Mesenteric fat pad (tissue), 1 donor: ENCODE measurements around the gene SREBF2. TPM values are rescaled to one million over a fixed set of nuclear protein-coding genes. Genes with fewer than 3 reads are reported as not detected.

Experiments used
- DNase-seq: peaks from one replicate; pipeline ENCODE4 v3.0.0-alpha.2; 2020; ENCODE audit warnings: low spot score
- total RNA-seq: library from RNA; stranded (reverse); fragmentation: NEBNext Ultra II Directional; extraction: Animal tissue kit (Norgen Biotek cat#: 25700); gene quantifications from one replicate; pipeline ENCODE4 v1.2.1, GENCODE V29; 2021
- donor health status: DM: yes; HTN: yes; CAD: no.

Gene SREBF2
- total RNA-seq, 1 donor from 2014 or later, result 35.9 TPM

DNA sequence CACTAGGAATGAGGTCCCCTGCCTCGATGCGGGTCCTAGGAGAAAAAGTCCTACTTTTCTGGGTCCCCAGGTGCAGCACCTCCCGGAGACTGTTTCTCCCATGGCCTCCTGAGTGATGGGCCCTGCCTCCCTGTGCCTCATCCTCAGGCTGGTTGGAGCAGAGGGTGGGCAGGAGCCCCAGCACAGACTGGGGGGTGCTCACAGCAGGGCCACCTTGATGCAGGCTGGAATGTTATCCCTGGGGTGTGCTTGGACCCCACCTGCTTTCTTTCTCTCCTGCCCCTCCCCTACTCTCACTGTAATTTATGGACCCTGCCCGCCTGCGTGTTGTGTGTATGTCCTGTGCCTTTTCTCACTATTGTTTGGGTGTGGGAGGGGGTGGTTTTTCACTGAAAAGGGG is 73.9 kb downstream of the SREBF2 start:
- DNase-seq, result no peak

DNA sequence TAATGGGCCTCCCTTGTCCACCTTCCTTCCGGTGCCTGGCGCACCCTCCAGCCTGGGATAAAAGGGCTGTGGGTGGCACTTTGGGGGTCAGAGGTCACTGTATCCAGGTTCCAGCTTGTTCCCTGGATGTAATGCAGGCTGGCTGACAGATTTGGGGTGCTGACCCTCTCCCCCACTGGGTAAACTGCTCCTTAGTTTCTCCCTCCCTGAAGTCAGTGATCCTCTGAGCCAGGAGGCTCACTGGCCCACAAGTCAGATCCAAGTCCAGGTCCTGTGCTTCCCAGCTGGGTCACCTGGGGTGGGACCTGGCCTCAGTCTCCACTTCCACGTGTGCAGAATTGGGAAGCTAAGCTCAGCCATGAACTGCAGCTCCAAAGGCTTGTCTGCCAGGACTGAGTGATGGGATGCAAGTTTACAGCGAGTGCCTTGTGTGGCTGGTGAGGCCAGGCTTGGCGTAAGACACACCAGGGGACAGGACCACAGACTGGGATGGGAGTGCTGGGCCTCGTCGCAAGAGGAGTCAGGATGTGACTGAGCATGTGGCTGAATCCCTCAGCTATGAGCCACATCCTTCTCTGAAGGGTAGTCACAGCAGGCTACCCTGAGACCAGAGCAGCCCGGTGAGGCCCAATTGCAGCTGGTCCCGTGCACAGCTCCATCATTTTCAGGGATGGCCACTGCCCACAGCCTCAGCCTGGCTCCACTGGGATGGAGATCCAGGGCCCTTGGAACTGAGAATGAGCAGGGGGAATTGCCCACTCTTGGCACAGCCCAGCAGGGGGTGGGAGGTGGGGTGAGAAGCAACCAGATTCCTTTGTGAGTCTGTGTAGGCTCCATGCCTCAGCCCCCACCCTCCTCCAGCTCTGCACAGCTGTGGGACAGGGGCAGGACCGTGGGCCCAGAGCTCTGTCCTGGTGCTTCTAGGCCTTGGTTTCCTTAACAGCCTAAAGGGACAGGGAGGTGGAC is 74.8 kb downstream of the SREBF2 start:
- DNase-seq, result no peak

DNA sequence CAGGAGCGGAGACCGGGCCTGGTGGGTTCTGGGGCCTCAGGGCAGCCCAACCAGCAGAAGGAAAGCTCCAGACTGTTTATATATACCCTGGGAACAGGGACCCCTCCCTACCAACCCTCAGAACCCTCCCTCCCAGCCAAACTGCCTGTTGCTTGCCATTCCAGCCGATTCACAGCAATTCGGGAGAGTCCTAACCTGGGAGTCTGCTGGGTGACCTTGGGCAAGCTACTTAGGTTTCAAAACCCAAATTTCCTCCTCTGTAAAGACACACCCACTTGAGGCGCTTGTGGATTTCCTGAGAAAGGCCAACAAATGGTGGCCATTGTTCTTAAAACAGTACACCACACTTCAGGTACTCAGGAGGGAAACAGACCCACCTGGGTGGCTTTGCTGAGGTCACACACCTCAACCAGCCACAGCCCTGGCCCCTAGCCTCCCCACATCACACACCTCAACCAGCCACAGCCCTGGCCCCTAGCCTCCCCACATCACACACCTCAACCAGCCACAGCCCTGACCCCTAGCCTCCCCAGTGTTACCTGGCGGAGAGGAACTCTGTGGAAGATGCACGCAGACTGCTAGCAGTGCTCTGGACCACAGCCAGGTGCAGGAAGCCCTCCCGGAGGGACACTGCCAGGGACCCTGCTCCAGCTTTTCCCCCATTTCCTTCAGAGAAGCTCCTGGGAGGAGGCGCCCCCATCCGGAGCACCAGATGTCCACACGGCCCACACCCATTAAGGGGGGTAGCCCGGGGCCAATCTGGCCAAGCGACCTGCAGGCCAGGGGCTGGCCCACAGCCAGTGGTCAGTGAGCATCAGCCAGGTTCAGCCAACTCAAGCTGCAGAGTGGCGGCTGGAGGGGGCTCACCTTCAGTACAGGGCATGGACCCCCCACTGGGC is 75.8 kb downstream of the SREBF2 start:
- DNase-seq, result no peak

DNA sequence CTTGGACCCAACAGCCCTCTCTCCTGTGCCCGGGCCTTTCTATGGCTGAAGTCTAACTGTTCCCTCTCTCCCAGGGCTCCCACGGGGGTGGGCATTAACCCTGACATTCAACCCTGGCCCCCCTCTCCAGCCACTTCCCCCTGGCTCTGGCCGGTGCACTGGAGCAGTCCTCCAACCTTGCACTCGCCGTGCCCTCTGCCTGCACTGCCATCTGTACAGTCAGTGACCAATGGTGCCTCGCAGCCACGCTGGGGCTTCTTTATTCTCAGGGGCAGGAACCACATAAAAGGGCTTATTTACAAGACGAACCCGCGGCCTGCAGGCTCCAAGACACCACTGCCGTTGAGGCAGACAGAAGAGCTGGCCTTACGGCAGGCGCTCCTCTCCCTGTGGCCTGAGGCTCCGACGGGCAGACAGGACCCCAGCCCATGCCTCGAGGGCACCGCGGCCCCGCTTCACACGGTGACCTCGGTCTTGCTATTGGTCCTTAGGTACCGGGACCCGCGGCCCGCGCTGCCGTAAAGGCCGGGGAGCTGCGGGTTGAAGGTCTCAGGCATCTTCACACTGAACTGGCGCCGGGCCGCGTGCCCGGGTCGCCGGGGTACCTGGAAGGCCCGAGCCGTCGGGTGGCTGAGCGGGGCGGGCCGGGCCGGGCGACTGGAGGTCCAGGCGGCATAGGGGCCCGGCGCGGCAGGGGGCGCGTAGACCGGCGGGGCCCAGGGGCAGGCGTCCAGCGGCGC is 76.6 kb downstream of the SREBF2 start:
- no peak for DNase-seq

DNA sequence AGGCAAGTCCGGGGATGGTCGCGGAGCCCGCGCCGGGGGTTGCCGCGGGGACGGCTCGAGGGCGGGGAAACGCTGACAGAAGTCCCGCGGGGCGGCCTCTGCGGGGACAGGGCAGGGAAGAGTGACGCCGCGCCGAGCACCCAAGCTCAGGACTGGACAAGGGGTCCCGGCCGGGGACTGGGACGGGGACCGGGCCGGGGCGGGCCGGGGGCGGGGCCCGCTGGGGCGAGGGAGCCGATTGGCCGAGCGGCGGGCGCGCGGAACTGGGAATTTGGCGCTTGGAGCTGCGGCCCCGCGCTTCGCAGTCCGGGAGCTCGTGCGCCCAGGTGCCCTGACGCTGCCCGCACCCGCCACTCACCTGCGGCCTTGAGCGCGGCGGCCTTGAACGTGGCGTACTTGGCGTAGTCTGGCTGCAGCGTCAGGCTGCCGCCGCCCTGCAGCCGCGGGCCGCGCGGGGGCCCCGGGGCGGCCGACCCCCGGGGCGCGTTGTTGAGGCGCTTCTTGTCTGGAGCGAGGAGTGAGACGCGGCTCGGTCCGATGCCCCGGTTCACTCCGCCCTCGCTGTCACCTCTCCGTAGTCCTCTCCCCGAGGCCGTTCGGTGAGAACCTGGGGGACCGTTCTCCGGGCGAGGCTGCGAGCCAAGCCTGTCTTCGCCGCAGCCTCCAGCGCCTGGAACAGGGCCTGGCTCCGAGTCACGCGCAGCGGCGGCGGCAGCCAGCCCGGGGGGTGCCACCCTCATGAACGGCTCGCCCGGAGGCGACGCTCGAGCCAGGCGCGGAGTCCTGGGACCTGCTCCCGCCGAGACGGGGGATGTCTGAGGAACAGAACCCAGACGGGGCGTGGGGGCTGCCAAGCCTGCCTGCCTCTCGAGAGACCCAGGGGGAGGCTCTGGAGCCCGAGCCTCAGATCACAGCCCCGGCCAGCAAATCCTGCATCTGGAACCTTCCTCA is 77.4 kb downstream of the SREBF2 start:
- DNase-seq, result no peak

DNA sequence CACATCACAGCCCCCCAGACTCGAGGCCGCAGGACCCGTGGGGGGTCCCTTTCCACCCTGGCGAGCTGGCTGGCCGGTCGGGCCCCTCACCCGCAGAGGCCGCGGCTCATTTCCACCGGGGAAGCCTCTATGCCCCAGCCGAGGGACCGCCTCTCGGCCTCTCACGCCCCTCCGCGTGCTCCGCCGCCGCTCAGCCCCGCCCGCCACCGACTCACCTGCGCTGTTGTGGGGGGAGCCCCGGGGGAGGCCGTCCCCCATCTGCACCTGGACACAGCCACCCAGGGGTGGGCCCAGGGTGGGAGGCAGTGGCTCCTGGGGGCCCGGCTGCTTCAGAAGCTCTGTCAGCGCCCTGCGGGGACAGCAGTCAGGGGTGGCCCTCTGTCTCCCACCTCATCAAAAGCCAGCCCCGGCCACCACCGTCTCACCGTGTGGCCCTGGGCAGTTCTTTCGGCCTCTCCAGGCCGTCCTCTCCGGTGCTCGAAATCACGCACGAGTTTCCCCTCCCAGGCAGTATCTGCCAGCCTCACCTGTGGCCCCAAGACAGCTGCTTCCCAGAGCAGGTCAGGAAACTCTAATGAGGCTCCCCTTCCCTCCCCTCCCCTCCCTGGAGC is 78.2 kb downstream of the SREBF2 start:
- DNase-seq, result no peak

DNA sequence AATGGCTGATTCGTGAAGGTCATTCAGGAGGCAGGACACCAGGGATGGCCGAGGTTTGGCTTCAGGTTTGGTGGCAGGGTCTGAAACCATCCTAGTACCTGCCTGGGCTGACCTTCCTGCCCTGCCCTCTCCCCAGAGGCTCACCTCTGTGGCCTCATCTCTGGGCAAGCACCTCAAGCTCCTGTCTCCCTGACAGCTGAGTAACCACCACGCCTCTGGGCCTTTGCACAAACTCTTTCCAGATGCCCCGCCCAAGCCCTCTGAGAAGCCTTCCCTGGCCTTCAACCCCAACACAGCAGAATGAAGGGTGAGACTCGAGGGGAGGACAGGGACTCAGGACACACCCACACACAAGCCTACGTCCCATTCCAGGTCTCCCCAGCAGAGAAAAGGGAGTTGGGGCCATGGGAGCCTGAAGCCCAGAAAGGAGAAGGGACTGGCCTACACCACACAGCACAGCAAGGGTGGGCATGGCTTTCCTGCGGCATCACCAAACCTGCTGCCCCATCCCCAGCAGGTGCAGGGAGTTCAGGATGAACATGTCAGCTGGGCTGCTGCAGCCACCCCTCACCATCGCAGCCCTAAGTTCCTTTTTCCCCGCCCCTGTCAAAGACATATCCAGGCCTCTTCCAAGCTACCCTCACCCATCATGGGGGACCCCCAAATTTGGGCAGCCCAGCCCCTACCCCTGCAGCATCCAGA is 79.6 kb downstream of the SREBF2 start:
- DNase-seq, result no peak

DNA sequence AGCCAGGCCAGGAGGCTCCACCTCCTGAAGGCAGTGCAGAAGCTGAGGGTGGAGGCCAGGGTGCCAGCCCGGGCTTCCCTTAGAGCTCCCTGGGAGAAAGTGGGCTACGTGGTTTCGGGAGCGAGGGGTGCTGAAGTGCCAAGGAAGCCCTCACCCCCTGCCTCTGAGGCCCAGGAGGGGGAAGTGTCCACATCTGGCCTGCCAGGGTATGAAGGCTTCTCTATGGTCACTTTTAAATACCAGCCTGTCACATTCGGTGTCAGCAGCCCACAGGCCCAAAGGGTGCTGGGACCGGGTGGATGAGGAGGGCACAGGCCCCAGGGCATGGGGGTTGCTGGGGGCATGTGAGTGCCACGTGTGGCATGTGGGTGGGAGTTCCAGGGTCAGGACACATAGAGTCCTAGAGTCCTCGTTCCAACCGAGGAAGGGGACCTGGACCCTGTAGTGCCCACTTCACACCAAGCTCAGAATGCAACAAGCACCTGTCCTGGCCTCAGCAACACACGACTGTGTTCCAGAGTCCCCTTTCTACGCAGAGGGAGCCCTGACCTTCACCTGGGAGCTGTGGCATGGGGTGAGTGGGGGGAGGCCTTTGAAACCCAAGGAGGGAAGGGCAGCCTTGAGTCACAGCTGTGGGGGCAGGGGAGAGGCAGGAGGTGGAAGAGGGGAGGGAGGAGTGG is 80.3 kb downstream of the SREBF2 start:
- no peak for DNase-seq

DNA sequence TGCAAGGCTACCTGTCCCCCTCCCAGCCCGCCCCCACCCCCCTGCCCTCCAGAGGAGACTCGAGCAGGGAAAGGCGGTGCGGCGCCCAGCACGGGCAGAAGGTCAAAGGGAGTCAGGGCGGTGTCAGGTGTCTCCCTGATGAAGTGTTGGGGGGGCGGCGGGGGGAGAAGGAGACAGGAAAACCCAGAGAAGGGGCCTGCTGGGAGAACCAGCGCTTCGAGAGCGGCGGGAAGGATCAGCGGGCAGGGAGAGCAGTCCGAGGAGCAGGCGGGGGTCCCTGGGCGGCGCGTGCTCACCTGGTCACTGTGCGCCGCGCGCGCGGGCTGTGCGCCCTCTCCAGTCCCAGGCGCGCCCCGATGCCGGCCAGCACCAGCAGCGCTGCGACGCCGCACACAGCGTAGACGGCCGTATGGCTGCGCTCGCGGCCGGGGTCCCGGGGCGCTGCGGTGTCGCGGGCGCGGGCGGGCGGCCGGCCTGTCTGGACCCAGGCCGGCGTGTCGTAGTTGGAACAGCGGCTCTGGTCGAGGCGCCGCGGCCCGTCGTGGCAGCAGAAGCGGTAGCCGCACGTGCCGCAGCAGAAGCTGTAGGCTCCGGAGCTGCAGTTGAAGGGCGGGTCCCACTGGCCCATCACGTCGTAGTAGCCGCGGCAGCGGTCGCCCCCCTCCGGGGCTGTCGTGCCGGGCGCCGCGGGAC is 81.1 kb downstream of the SREBF2 start:
- DNase-seq, result no peak

DNA sequence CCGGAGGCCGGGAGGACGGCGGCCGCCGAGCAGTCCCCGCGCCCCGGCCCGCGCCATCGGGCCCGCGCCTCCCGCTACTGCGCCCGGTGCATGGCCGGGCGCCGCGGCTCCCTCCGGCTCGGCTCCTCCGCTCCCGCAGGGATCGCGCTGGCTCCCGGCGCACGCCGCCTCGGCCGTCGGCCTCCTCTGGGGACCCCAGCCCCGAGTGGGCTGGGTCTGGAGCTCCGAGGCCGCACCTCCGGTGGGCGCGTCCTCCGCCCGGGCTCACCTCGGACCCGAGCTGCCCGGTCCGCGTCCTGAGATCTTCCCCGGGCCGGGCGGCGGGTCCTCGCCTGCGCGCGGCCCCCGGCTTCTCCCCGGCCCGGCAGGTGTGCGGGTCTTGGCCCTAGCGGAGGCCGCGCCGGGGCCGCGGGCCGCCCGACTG is 81.7 kb downstream of the SREBF2 start:
- DNase-seq, result no peak

DNA sequence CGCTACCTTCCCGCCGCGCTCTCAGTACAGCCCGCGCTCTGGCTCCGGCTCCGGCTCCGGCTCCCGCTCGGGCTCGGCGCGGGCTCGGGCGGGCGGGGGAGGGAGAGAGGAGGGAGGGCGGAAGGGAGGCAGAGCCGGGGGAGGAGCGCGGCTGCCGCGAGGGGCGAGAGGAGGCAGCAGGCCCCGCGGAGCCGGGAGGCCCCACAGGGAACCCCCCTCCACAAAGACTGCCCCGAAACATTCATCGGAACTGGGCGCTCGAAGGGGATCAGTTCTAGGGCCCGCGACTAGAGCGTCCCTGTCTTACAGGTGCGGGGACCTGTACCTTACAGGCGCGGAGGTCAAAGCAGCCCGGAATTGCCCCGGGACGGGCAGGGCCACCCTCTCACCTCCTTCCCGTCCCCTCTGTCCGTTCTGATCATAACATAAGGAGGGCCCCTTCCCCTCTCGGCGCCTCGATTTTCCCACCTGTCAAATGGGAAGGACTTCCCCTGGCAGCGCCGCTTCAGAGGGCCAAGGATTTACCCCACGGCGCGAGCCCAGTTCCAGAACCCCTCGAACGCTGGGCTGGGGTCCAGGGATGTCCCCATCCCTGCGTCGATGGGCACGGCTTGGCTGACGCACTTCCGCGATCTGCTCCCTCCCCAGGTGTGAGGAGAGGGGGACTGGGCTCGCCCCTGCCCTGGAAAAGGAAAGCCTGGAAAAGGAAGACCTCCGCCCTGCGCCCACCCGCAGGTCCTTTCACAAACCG is 82.3 kb downstream of the SREBF2 start, which contains the start of gene SHISA8:
TSS of gene SHISA8 (minus strand) at position 40 of the 751 bp plus-strand sequence. CDS start 407 bp downstream, outside the sequence.
- no peak for DNase-seq

DNA sequence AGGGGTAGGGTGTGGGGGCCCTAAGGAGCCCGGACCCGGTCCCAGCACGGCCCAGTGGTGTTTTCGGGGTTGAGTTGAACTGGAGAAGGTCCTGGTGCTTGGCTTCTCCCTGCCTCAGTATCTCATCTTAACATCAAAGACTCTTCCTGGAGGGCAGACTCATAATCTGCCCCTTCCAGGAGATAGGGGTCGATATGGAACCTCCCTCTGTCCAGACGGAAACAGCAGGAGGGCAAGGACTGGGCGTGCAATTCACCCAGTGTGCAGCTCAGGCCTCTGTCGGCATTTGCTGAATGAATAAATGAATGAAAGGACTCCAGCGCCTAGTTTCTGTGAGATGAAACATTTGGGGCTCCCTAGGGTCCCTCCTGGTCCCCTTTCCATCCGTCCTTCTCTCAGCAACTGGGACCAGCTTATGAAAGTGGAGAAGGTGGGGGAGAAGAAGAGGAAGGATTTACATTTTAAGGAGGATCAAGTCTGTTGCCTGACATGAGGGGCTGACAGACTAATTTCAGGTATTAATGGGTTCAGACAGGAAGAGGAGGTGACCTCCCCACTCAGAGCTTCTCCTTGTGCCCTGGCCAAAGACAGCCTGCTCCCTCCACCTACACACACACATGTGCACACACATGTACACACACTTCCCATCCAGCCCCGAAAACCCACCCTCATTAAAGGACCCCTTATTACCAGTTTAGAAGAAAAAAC is 83.0 kb downstream of the SREBF2 start:
- DNase-seq, result no peak

DNA sequence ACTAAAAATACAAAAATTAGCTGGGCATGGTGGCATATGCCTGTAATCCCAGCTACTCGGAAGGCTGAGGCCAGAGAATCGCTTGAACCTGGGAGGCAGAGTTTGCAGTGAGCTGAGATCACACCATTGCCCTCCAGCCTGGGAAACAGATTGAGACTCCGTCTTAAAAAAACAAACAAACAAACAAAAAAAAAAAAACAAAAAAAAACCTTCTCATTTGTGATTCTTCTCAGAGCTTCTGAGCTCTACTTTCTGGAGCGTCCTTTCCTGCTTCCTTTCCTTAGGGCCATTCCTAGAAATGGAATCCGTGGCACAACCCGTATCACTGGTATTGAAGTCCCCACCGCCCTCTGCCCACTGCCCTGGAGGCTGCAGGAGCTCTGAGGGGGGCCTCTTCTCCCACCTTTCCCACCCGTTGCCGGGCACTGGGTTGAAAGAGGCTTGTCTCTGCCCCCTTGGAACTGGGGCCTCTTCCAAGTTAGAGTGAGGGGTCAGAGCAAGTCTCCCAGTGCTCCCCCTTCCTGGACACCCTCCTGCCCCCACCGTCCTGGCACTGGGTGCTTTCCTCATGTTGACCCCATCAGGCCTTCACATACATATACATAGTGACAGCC is 83.9 kb downstream of the SREBF2 start:
- DNase-seq, result no peak

DNA sequence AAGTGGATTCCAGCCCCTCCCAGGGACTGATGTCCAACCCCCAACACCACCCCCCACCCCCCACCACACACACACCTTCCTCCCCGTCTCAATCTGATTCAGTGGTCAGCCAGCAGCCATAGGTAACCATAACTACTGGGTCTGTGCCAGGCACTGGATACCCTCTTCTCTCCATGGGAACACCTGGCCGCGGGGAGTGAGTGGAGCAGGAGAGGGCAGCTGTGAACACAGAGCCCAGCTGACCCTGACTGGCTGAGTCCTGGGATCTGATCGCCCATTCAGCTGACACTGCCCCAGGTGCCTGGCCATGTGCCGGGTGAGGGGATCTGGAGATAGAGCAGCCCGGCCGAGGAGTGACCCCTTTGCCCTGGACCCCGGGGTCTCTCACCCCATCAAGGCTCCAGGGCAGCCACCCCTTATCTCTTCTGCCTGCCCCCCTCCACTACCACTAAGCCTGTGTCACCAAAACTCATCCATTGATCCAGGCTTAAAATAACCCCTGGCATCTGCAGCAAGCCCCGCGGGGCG is 84.5 kb downstream of the SREBF2 start:
- DNase-seq, result no peak
